Measurements from ENCODE around the gene RIMBP2. TPM values are rescaled to one million over a fixed set of nuclear protein-coding genes. Genes with fewer than 3 reads are reported as not detected.

Gene RIMBP2
- total and polyA plus RNA-seq, 2 experiments from 2014 or later: 0.31 to 0.37 TPM

GRCh38 chr12:130587966-130588365, 128.1 kb downstream of the RIMBP2 start:
- Histone ChIP-seq H3K4me3 (no peak overlapping the region), H3K79me2 (replicated peaks; ENCODE audit: insufficient read depth) (no peaks in the 10 kb centered on the region), H3K36me3 (ENCODE audit: insufficient read depth) (no peaks in the 10 kb centered on the region), H3K27ac (ENCODE audit: low read depth) (no peak overlapping the region), H2AFZ (no peak overlapping the region), H3K27me3 (ENCODE audit: insufficient read depth) (no peaks in the 10 kb centered on the region), H4K20me1 (replicated peaks; ENCODE audit: insufficient read depth) (no peaks in the 10 kb centered on the region), H3K4me1 (ENCODE audit: insufficient read depth) (no peaks in the 10 kb centered on the region), H3K9me2 (ENCODE audit: insufficient read depth) (no peaks in the 10 kb centered on the region), H3K4me2 (no peak overlapping the region), H3F3A (replicated peaks; ENCODE audit: low read depth) (no peaks in the 10 kb centered on the region)
- DNase-seq (ENCODE audit: low spot score): no peak
- H3K27ac Mint-ChIP-seq: no peak overlapping the region
- no peak for TF ChIP-seq EZH2phosphoT487 (IDR thresholded peaks at IDR 0.05; ENCODE audit: unreplicated experiment)
- no peak for TF ChIP-seq CREB1 (CRISPR knock-in tag; IDR thresholded peaks at IDR 0.05; ENCODE audit: low read depth)
- no peak for TF ChIP-seq ZNF114 (CRISPR knock-in tag; IDR thresholded peaks at IDR 0.05)
- TF ChIP-seq JUNB (IDR thresholded peaks at IDR 0.05; ENCODE audit: unreplicated experiment): no peak
- TF ChIP-seq, protein P1, sequence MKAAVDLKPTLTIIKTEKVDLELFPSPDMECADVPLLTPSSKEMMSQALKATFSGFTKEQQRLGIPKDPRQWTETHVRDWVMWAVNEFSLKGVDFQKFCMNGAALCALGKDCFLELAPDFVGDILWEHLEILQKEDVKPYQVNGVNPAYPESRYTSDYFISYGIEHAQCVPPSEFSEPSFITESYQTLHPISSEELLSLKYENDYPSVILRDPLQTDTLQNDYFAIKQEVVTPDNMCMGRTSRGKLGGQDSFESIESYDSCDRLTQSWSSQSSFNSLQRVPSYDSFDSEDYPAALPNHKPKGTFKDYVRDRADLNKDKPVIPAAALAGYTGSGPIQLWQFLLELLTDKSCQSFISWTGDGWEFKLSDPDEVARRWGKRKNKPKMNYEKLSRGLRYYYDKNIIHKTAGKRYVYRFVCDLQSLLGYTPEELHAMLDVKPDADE (IDR thresholded peaks at IDR 0.05): no peak
- no peak for TF ChIP-seq NANOG (IDR thresholded peaks at IDR 0.05; ENCODE audit: borderline replicate concordance)
- no peak for TF ChIP-seq REST (IDR thresholded peaks at IDR 0.05; ENCODE audit: unreplicated experiment)
- TF ChIP-seq ZNF331 (CRISPR knock-in tag; IDR thresholded peaks at IDR 0.05; ENCODE audit: low read depth): no peak
- TF ChIP-seq STAT1 (IDR thresholded peaks at IDR 0.05; ENCODE audit: unreplicated experiment): no peak
- TF ChIP-seq POLR2AphosphoS5 (IDR thresholded peaks at IDR 0.05; ENCODE audit: low read depth): no peak
- no peak for TF ChIP-seq EZH2 (IDR thresholded peaks at IDR 0.05; ENCODE audit: low read depth, unreplicated experiment)
- TF ChIP-seq ZNF462 (CRISPR knock-in tag; IDR thresholded peaks at IDR 0.05): no peak
- TF ChIP-seq, protein P2, sequence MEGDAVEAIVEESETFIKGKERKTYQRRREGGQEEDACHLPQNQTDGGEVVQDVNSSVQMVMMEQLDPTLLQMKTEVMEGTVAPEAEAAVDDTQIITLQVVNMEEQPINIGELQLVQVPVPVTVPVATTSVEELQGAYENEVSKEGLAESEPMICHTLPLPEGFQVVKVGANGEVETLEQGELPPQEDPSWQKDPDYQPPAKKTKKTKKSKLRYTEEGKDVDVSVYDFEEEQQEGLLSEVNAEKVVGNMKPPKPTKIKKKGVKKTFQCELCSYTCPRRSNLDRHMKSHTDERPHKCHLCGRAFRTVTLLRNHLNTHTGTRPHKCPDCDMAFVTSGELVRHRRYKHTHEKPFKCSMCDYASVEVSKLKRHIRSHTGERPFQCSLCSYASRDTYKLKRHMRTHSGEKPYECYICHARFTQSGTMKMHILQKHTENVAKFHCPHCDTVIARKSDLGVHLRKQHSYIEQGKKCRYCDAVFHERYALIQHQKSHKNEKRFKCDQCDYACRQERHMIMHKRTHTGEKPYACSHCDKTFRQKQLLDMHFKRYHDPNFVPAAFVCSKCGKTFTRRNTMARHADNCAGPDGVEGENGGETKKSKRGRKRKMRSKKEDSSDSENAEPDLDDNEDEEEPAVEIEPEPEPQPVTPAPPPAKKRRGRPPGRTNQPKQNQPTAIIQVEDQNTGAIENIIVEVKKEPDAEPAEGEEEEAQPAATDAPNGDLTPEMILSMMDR (conservative IDR thresholded peaks at IDR 0.05; ENCODE audit: low read depth in 2 of 2): no peak
- H3K9me3 Mint-ChIP-seq: peaks cover 45% of the 10 kb centered on the region
- no peak overlapping the region for H3K4me3 Mint-ChIP-seq
- no peaks in the 10 kb centered on the region for H3K4me1 Mint-ChIP-seq
- peaks cover 5% of the 10 kb centered on the region for H3K27me3 Mint-ChIP-seq (ENCODE audit: insufficient read depth, low read depth, poor library complexity)
- peaks cover 13% of the 10 kb centered on the region; the same call in 2 of the 3 replicates for H3K36me3 Mint-ChIP-seq (ENCODE audit: low read depth)
- no peak for ATAC-seq
